DMS153 (cell line): ENCODE data around the gene GPATCH1.

ENCODE experiments used
- DNase-seq: peaks from one replicate; lab custom pipeline; 2025; lab: John Stamatoyannopoulos, UW

The GPATCH1 gene

DNA sequence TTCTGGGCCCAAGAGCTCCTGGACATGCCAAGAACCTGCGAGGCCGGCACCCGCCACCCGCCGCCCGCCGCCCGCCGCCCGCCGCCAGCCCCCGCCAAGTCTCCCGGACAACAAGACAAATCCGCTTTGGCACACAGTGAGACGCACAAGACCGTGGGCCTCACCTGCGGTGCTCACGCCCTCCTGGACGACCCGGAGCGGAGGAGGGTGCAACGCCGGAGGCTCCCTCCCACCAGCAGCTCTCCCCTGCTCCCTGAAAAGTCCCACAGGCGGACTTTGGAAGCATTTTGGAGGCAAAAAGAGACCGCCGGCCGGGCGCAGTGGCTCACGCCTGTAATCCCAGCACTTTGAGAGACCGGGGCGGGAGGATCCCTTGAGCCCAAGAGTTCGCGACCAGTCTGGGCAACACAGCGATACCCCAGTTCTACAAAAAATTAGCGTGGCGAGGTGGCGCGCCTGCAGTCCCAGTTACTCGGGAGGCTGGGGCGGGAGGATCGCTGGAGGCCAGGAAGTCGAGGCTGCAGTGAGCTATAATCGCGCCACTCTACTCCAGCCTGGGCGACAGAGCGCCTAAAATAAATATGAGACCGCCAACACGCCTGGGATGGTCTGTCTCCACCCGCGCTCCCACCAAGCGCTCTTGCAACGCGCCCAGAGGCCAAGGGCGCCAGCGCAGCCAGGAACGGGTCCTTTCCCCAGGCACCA is 17.1 kb upstream of the GPATCH1 start:
- DNase-seq: no peak

DNA sequence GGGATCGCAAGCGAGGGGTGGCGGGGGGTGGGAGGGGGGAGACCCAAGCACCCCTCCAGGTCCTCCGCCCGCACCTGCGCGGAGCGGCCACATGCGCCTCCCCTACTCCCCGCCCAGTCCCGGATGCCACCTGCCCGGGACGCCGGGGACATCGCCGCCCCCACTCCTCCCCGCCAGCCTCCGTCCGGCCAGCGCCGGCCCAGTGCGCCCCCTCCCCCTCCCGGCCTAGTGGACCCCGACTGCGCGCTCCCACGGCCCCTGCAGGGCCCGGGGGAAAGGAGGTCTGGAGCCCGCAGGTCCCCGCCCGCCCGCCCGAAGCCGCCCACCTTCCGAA is 16.6 kb upstream of the GPATCH1 start:
- peak; percentile 15 for DNase-seq

DNA sequence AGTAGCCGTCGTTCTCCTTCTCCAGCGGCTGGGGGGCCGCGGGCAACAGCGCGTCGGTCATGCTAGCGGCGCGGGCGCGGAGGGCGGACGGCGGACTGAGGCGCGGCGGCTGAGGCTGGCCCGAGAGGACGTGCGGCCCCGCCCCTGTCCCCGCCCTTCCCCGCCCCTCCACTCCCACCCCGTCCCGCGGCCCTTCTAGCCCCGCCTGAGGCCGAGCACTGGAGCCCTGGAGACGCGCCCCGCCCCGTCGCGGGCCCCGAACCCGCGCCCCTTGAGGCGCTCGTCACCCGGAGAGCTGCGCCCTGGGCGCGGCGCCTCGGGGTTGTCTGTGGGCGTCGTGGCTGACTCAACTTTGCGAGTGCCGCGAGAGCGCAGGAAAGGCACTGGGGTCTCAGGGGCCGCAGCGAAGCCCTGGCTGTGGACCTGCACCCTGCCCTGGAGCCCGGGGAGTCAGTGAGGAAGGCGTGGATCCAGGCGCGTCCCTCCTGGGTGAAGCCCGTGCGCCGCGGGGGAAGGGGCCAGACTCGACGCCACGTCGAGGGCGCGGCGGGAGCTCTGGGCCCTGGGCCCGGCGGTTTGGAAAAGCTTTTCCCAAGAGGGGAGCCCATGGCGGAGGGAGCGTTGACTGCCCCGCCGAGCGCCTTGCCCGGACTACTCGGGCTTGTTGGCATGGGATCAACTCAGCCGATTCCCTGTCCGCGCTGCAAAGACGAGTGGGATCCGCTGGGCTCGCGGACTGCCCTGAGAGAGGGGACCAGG is 16.0 kb upstream of the GPATCH1 start, which contains the start of gene RHPN2:
TSS of gene RHPN2 (minus strand) at position 97 of the 759 bp plus-strand sequence. CDS start at position 61, 36 bp downstream.
- no peak for DNase-seq

DNA sequence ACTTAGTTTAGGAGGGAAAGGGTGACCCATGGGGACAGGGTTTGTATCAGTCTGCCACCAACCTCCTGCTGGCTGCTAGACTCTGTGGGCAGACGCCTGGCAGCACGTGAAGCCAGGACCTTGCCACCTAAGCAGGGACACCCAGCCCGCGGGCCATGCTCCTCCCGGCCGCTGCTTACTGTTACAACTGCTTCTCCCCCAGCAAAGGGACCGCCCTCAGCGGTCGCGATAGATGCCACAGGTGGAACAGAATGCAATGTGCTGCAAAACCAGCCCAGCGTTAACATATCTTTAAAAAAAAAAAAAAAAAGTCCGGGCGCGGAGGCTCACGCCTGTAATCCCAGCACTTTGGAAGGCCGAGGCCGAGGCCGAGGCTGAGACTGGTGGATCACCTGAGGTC is 14.4 kb upstream of the GPATCH1 start:
- no peak for DNase-seq

DNA sequence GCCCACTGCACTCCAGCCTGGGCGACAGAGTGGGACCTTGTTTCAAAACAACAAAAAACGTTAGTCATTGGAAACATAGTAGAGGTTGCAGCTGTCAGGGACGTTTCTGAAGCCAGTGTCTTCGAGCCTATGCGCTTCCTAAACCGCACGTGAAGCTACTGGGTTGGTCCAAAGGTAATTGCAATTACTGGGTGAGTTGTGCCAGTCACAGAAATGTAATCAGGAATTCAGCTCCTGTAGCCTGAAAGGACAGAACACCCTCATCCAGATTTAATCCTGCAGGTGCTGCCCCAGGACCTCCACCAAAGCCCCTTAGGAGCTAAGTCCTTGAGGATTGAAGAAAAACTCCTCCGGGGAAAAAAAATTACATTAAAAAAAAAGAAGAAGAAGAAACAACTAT is 13.9 kb upstream of the GPATCH1 start:
- no peak for DNase-seq

DNA sequence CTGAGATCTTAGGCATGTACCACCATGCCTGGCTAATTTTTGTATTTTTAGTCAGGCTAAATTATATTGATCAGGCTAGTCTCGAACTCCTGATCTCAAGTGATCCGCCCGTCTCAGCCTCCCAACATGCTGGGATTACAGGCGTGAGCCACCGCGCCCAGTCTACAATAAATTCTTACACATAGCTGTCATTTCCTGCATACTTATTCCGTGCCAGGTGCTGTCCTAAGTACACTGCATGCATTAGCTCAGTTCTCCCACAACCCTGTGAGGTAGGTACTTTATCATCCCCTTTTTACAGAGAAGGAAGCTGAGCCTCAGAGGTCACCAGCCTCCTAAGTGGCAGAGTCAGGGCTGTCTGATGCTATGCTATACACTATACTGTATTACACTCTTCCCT is 9.1 kb upstream of the GPATCH1 start:
- no peak for DNase-seq

DNA sequence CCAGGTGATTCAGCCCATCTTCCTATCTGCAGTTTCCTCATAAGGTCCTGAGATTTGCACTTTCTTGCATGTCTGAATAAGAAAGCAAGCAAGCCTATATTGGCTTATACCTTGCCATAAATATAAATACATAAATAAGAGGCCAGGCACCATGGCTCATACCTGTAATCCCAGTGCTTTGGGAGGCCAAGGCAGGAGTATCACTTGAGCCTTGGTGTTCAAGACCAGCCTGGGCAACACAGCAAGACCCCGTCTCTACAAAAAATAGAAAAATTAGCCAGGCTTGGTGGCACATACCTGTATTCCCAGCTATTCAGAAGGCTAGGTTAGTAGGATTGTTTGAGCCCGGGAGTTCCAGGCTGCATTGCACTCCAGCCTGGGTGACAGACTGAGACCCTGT is 5.5 kb upstream of the GPATCH1 start:
- no peak for DNase-seq

DNA sequence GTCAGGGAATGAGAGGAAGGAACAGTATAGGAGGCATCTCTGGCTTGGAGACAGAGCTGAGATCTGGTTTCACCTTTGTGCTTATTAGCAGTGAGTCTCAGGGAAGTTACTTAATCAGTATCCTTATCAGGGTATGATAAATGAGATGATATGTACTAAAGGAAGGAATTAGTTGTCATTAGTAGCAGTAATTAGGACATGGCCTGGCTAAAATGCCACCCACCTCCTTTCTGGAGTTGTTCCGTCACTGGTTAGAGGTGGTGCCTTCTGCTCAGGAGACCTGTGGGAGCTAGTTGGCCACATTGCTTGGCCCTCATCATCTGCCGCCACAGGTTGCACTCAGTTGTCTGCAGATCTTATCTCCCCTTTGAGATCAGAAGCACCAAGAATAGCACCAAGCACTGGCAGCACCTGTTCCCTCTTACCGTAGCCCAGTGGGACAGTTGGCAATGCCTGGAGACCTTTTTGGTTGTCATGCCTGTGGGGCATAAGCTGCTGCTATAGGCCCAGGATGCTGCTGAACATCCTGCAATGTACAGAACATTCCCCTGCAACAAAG is 4.7 kb downstream of the GPATCH1 start:
- DNase-seq: no peak

DNA sequence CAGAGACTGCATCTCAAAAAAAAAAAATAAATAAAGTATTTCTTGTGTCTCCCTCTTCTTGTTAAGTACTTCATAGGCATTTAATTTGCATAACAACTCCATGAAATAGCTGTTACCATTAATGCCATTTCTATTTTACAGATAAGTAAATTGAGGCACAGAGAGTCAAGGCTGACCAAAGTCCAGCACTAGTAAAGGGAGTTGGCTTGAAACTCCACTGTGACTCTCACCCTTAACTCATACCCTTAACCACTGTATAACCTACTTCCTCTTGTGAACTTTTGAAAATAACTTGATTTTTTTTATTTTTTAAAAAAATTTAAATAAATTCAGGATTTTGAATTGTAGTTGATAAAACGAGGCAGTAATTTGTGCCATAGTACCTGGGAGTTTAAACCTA is 6.0 kb downstream of the GPATCH1 start:
- DNase-seq: no peak

DNA sequence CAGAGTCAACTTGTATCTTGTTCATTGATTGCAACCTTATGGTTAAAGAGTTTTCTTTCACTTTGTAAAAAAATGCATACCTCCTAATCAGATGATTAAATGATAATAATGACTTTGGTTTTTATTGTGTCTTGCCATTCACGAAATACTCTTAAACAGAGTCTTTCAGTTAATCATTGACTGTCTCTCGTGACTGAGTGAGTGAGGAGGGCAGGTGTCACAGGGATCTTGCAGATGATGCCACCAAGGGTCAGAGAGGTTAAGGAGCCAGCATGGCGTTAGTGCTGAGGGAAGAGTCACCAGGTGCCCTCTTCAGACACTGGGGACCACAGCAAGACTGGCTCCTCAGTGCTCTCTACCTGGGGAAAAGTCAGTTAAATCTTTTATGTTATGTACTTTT is 8.0 kb downstream of the GPATCH1 start:
- DNase-seq: no peak

DNA sequence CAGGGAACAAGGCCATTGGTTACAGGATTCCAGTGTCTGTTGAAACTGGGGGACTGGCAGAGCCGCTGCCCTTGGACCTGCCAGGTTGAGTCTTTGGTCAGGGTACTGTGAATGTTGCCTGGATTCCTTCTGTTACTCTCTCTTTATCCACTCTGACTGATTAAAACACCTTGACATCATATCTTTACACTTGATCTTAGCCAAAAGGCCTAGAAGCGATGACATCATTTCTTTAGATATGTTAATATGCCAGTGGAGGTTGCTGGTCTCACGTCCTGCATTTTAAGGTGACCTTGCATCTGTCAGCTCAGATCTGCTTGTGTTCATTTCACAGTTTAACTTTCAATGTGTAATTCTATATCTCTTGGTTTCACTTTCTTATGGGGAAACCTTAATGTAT is 9.2 kb downstream of the GPATCH1 start:
- no peak for DNase-seq

DNA sequence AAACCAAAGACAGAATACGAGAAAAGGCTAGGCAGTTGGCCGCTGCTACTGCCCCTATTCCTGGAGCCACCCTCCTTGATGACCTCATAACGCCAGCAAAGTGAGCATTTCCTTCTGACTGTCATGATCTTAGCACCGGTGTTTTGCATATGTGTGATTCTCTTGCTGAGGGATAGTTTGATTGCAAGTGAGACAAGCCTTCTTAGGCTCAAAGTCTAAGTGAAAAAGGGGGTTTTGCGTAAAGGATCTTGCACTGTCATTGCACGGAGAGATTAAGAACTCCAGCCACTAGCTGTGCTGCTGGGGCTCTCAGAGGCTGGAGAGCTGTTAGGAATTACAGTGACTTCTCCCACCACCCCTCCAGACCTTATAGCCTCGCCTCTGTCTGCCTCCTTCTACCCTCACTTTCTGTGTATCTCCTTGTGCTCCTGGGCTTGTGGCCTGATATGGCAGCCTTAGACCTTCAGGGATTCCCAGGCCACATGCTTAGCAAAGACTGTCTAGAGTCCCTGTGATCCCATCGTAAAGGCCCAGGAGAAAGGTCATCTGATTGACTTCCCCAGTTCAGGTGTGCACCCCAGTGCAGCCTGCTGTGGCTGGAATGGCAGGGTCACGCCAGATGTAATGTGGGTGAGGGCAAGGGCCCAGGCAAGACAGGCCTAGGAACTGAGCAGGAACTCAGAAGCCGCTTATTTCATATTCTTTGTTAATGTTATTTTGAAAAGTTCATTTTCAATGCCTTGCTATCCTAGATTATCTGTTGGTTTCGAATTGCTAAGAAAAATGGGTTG is 12.6 kb downstream of the GPATCH1 start:
- DNase-seq: no peak

DNA sequence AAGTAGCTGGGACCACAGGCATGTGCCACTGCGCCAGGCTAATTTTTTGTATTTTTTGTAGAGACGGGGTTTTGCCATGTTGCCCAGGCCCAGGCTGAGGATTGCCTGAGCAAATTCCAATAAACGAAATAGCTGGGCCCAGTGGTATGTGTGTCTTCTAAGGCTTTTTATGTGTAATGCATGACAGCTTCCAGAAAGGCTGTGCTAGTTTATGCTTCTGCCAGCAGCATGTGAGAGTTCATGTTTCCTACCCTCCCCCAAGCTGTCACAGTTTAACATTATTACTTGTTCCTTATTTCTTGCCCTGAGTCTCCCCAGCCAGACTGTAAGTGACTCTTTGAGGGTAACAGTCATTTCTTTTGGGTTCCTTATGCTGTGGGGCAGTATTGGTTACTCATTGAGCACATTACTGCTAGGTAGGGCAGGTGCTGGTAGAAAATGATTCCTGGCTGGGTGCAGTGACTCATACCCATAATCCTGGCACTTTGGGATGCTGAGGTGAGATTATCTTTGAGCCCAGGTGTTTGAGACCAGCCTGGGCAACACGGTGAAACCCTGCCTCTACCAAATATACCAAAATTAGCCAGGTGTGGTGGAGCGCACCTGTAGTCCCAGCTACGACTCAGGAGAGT is 13.6 kb downstream of the GPATCH1 start:
- DNase-seq: no peak

DNA sequence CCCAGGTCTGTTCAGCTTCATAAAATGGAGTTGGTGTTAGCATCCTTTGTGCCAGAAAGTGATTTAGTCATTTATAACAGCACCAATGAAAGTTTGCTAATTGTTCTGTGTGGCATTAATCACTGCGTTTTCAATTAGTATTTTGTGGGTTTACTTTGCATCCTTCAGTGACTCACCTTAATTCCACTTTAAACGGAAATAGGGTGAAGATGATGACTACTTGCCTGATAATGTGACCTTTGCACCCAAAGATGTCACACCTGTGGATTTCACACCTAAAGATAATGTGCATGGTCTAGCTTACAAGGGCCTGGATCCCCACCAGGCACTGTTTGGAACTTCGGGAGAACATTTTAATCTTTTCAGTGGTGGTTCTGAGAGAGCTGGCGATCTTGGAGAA is 15.0 kb downstream of the GPATCH1 start:
- no peak for DNase-seq

DNA sequence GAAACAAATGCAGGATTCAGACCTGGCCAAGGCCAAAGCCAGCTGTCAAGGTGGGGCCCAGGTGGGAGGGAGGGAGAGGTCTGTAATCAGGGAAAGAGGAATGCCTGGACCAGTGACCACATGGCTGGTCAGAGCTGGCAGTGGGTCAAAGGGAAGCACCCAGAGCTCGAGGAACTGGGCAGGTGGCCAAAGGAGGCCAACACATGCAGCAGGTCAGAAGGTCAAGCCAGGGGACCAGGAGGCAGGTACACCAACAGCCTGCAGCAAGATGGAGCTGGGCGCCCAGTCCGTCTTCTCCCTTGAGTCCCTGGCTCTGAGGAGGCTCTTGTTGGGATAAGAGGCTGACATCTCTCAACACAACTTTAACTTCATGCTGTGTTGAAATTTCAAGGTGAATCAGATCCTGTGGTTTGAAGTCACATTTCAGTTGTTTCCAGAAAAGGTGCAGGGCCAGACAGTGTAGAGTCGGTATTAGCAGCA is 17.1 kb downstream of the GPATCH1 start:
- DNase-seq: no peak

DNA sequence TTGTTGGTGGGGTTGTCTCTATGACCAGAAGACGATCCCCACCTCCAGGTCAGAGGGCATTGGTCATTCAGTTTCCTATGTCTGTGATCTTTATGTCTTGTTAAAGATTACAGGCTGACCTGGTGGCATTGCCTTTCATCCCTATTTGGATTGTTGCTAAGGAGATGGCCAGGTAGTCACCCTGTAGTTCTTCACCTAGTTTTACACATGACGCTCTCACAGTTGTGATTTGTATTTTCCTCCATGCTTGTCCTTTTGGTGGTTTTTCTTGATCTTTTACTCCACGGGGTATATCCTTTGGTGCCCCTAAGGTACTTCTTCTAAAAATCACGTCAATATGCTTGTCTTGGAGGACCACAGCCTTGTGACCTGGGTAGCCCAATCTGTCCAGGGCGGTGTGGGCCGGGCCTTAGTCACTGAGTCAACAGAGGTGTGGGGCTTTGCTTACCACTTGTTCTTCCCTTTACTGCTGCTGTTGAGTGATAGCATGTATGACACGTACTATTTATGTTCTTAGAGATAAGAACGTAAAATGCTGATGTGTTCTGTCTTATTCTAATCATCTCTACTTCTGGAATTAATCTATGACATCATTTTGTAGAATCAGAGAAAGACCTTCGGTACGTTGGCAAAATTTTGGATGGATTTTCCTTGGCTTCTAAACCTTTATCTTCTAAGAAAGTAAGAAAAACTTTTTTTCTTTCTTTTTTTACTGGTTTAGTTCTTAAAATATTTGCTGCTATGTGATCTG is 20.1 kb downstream of the GPATCH1 start:
- no peak for DNase-seq

DNA sequence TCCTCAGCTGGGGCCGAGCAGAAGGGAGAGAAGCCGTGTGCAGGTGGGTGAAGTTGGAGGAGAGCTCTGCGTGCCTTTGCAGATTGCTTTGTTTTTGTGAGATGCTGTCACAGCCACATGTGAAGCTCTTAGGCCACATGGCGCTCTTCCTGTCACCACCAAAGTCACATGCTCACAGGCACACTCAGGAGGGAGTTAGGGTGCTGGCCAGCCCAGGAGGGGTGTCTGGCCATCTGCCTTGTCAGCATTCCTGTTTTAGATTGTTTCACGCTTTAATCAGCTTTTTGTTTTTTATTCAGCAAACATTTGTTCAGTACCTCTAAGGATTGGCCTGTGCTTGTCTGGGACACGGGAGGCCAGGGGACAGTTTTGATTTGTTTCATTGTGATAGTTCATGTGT is 21.9 kb downstream of the GPATCH1 start:
- no peak for DNase-seq

DNA sequence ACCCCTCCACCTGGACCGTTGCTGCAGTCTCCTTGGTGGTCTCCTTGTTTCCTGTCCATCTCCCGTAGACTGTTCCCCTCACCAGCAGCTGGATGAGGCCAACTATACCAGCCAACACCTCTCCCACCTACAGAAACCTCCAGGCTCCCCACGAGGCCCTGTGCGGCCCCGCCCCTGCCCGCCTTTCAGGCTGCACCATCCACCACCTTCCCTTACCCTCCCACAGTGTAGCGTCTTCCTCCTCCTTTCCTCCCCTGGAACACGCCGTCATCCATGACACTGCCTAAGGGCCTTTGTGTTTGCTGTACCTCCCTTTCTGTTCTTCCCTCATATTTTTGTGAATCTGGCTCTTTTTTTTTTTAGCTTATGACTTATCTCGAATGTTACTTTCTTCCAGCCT is 27.2 kb downstream of the GPATCH1 start:
- DNase-seq: no peak

DNA sequence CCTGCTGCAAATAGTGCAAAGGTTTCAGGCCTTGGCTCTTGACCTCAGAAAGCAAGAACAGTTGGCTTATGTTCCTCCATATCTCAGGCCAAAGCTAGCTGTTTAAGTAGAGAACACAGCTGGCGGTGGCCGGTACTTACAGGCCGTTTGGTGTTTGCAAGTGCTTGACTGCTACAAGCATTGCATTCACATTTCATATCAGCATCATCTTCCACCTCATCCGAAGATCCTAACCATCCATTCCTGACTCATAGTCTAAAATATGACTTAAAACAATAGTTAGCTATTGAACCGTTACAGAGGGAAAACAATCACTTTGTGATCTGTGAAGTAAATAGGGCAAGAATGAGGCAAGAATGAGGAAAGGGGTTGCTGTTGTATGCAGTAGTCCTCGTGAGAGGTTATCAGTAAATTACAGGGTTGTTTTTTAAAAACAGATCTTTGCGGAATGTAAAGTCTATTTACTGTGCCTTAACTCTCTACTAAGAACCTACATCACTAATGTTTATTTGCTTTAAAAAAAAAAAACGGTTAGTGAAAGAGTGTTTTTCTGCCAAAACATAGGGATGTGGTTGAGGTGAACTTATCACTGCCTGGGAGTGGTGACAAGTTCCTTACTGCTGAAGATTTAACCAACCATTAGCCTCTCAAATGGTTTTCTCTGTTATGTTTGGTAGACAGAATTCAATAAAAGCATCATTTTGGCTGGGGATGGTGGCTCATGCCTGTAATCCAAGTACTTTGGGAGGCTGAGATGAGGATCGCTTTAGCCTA is 29.3 kb downstream of the GPATCH1 start:
- DNase-seq: no peak

DNA sequence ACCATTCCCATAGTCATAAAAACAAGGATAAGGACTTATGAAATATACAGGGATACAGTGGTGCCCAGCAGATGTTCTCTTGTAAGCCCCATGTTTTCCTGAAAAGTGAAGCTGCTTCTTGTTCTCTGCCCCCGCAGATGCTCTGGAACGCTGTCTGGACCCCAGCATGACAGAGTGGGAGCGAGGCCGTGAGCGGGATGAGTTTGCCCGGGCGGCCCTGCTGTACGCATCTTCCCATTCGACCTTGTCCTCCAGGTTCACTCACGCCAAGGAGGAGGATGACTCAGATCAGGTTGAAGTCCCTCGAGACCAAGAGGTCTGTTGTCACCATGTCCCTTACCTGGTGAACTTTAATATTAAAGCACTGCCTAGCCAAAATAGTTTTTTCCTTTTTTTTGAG is 30.6 kb downstream of the GPATCH1 start:
- no peak for DNase-seq

DNA sequence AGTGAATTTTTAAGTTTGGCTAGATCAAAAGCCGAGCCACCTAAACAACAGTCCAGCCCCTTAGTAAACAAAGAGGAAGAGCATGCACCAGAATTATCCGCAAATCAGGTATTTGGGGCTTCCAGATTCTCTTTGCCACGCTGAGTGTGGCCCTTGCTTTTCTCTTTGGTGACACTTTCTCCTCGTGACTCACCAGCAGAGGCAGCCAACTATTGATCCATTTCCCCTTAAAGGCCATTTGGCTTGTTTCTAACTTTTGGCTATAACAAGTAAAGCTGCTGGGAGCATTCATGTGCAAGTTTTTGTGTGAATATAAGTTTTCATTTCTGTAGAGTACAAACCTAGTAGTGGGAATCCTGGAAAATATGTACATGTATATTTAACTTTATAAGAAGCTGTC is 33.3 kb downstream of the GPATCH1 start:
- DNase-seq: no peak
